M059J (cell line): ENCODE results near the gene UBAC1. TPM values are rescaled to one million over a fixed set of nuclear protein-coding genes. Genes with fewer than 3 reads are reported as not detected.
A peak's percentile ranks its signal among the peaks of the same experiment; 100 is the strongest.
"Not testable (repeated sequence)": the region's sequence is repeated elsewhere in the genome, so short reads cannot be mapped to it uniquely, and the experiment has no call there.

Experiments
- DNase-seq: peaks from one replicate; pipeline ENCODE4 v3.0.0-alpha.2; 2012; ENCODE audit warnings: low read depth
- total RNA-seq: library from RNA; depleted of rRNA; stranded (reverse); fragments of >200 nt; shearing (Covaris generic); gene quantifications from 2 replicates; pipeline ENCODE4 v1.2.3, GENCODE V29; 2014

Gene UBAC1
- total RNA-seq, 1 experiment from 2014 or later: 54.6 TPM

GRCh38 chr9:135921749-135922310 lies 39.3 kb downstream of the UBAC1 start:
- DNase-seq: no peak

GRCh38 chr9:135920973-135921585 lies 40.1 kb downstream of the UBAC1 start:
- no peak for DNase-seq

GRCh38 chr9:135920256-135920930 lies 40.8 kb downstream of the UBAC1 start:
- no peak for DNase-seq

- no peak for DNase-seq
Measured at GRCh38 chr9:135919318-135919890, 41.8 kb downstream of the UBAC1 start.

GRCh38 chr9:135916227-135916626 lies 44.9 kb downstream of the UBAC1 start:
- not testable (repeated sequence) for DNase-seq

- DNase-seq: peak; percentile 45
Measured at GRCh38 chr9:135914921-135915320, 46.3 kb downstream of the UBAC1 start.

- DNase-seq: not testable (repeated sequence)
Measured at GRCh38 chr9:135911233-135911632, 49.9 kb downstream of the UBAC1 start.

- DNase-seq: no peak
Measured at GRCh38 chr9:135910757-135911156, 50.4 kb downstream of the UBAC1 start.

GRCh38 chr9:135910216-135910615 lies 51.0 kb downstream of the UBAC1 start:
- DNase-seq: no peak

GRCh38 chr9:135909371-135909770 lies 51.8 kb downstream of the UBAC1 start:
- no peak for DNase-seq

GRCh38 chr9:135908754-135909204 lies 52.4 kb downstream of the UBAC1 start:
- peak; percentile 32 for DNase-seq

GRCh38 chr9:135908093-135908753 lies 53.0 kb downstream of the UBAC1 start:
- DNase-seq: no peak

- peak; percentile 86 for DNase-seq
Measured at GRCh38 chr9:135907431-135908092, 53.6 kb downstream of the UBAC1 start, which contains the start of gene CAMSAP1. Gene CAMSAP1, minus strand, starts transcription at chr9:135907546. Its CDS starts 387 bp downstream, at chr9:135907159.

GRCh38 chr9:135907006-135907430 lies 54.2 kb downstream of the UBAC1 start:
- peak; percentile 41 for DNase-seq

GRCh38 chr9:135906291-135907005 lies 54.7 kb downstream of the UBAC1 start:
- peak; percentile 58 for DNase-seq

GRCh38 chr9:135905380-135906258 lies 55.6 kb downstream of the UBAC1 start:
- peak; percentile 43 for DNase-seq

- DNase-seq: no peak
Measured at GRCh38 chr9:135903786-135904520, 57.2 kb downstream of the UBAC1 start.

- no peak for DNase-seq
Measured at GRCh38 chr9:135903358-135903656, 57.9 kb downstream of the UBAC1 start.

- no peak for DNase-seq
Measured at GRCh38 chr9:135902655-135903357, 58.4 kb downstream of the UBAC1 start.
